ENCODE measurements around the gene AHNAK.
"Not testable (repeated sequence)": the region's sequence is repeated elsewhere in the genome, so short reads cannot be mapped to it uniquely, and the experiment has no call there.

Gene AHNAK

DNA sequence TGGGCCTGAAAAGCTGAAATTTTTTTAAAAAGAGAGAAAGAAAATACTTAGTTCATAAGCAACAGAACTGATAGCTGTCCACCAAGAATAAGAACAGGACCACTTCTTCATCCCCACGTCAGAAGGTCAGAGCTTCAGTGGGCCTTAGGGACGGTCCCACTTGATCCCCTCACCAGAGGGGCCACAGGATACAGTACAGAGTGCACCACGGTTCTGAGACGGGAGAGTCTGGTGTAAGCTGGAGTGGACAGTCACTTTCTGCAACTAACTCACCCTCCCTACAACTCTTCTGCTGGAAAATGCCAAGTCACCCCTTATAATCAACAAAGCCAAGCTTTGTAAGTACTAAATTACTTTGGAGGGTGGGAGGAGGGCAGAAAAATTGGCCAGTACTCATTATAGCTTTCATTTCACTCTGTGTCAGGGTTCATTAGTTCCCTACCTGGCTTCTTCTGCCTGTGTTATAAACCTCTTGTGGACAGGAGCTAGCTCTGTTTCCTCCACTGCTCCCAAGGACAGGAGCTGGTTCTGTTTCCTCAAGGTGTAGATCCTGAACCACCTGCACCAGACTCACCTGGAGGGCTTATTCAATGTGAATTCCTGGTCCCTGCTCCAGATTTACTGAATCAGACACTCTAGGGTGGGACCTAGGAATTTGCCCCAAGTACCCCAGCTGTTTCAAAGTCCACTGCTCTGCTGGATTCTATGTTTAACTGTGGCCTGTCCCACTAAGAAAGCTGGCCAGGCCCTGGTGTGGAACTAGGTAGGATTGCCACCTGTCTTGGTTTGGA lies 88.2 kb downstream of the AHNAK start:
- no peak for DNase-seq

DNA sequence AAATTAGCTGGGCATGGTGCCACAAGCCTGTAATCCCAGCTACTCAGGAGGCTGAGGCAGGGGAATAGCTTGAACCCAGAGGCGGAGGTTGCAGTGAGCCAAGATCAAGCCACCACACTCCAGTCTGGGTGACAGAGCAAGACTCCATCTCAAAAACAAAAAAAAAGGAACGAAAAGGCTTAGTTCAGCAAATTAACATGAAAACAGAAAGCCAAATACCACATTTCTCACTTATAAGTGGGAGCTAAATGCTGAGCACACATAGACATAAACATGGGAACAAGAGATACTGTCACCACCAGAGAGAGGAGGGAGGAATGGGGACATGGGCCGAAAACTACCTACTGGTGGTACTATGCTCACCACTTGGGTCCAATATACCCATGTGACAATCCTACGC lies 89.1 kb downstream of the AHNAK start:
- no peak for DNase-seq

DNA sequence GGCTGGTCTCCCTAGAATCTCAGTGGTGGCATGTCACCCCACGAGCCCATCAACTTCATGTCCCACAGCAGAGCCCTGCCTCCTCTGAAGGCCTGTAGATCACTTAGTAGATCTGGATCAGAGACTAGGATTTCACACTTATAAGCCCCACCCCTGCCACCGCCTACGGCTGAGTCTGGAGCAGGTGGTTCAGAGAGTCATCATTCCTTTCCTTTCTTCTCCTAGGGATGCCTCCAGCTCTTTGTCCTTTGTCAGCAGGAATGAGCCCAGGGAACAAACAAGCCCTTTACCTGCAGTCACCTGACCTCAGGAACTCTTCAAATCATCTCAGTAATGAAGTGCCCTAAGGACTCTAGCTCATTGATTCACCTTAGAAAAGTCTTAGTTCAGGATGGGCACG lies 90.0 kb downstream of the AHNAK start:
- no peak for DNase-seq

DNA sequence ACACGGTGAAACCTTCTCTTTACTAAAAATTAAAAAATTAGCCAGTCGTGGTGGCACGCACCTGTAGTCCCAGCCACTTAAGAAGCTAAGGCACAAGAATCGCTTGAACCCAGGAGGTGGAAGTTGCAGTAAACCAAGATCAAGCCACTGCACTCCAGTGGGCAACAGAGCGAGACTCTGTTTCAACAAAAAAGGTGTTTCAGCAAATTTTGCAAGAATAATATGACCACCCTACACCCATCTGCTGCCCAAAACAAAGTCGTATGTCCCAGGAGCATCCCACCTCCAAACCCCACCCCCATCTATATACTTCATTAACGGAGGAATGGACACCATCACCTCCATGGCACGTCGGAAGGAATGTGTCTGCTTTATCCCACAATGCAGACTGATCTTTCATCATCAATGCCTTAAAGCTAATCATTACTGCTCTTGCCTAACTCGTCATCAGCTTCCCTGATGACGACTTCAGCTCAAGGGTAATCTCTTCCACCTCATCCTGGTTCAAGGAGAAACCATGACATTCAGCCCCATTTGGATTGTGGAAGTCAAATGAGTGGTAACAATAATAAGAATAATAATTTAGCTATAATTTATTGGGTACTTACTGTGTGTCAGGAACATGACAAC lies 93.7 kb downstream of the AHNAK start:
- no peak for DNase-seq

DNA sequence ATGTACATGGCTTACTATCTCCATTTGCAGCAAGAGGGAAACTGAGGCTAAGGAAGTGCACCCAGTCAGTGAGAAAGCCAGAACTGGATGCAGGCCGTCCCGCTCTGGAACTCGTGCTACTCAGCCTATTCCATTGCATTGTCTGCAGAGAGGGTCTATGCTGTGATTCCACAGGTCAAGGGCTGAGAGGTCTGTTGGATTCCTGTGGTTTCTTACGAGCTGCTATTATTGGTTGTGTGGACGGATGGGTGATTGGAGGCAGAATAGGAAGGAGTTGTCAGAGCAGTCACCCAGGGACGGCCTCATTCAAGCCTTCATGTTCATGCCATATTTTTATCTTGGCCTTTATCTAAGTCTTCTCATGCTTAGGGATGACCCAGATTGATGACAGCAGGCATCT lies 94.3 kb downstream of the AHNAK start:
- no peak for DNase-seq

DNA sequence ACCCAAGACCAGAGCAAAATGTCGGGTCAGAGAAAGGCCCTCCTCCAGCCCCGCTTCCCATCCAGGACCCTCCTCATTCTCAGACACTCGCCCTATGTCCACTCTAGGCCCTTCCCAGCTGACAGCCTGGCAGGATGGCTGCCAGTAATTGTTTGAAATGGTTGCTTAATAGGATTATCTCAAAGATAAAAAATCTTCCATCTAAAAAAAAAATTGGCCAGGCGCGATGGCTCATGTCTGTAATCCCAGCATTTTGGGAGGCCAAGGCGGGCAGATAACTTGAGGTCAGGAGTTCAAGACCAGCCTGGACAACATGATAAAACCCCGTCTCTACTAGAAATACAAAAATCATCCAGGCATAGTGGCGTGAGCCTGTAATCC lies 95.4 kb downstream of the AHNAK start:
- no peak for DNase-seq

DNA sequence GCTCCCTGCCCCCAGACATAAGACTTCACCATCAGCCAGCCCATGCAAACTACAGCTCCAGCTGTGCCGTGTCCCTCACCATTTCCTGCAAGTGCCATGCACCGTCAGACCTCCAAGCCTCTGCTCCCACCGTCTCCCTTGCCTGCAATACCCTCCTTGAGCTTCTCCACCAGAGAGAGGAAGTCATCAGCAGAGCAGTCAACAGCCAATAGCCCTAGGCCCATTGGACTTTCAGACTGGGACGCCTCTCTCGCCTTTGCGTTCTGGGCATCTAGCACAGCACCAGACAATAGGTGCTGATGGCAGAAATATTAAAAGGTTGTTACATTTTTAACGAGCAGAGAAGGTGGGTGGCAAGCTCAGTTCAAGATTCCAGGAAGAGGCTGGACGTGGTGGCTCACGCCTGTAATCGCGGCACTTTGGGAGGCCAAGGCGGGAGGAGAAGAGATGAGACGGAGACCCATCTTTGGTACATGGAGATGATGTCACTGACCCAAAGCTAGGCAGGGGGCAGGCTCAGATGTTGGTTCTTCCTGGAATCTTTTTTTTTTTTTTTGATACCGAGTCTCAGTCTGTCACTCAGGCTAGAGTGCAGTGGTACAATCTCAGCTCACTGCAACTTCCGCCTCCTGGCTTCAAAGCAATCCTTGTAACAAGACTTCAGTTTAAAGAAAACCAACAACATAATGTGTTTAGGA lies 95.9 kb downstream of the AHNAK start:
- no peak for DNase-seq

DNA sequence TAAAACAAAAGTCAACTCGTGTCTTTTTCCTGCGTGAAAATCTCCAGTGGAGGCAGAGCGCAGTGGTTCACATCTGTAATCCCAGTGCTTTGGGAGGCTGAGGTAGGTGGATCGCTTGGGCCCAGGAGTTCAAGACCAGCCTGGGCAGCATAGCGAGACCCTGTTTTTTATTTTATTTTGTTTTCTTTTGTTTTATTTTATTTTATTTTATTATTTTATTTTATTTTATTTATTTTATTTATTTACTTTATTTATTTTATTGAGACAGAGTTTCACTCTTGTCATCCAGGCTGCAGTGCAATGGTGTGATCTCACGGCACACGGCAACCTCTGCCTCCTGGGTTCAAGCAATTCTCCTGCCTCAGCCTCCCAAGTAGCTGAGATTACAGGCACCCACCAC lies 96.7 kb downstream of the AHNAK start:
- DNase-seq: not testable (repeated sequence)

DNA sequence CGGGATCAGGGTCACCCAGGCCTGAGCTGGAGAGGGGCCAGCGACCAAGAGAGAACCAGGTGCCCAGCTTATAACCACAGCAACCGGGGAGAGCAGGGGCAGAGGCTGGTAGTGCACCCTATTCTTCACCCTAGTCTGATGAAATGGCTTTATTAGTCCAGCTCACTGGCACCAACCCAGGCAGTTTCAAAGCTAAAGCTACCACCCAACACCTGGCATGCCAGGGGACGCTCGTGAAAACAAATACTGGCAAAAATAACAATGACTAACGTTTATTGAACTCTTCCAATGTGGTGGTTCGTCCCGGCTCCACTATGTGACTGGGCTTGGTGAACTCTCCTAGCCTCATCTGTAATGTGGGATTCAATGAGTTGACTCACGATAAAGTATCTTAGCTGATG lies 97.2 kb downstream of the AHNAK start:
- no peak for DNase-seq

DNA sequence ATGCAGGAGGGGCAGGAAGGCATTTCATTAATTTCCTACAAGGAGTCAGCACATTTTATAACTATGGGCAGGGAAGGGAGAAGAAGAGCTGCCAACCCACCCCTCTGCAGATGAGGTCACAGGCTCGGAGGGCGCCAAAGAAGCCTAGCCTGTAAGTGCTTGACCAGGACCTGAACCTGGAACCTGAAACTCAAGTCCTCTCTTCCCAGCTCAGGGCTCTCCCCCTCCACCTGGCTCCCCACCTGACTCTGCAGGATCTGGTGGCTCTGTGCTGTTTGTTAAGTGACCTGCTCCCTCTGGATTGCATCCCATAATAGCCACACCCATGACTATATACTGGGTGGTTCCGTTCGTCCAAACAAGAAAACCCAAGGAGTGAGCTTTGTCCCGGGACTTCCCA lies 100.5 kb downstream of the AHNAK start:
- DNase-seq: no peak

DNA sequence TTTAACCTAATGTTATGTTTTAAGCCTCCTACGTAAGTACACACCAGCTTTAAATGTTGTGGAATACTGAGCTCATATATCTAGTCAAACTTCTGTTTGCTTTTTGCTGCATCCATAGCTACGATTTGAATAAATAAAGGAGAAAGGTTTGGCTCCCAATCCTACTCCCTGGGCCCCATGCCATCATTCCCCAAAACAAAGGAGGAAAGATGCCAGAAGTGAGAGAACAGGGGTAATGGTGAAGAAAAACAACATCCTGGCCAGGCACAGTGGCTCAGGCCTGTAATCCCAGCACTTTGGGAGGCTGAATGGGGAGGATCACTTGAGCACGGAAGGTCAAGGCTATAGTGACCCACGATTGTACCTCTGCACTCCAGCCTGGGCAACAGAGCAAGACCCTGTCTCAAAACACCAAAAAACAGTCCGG lies 101.3 kb downstream of the AHNAK start:
- DNase-seq: no peak

DNA sequence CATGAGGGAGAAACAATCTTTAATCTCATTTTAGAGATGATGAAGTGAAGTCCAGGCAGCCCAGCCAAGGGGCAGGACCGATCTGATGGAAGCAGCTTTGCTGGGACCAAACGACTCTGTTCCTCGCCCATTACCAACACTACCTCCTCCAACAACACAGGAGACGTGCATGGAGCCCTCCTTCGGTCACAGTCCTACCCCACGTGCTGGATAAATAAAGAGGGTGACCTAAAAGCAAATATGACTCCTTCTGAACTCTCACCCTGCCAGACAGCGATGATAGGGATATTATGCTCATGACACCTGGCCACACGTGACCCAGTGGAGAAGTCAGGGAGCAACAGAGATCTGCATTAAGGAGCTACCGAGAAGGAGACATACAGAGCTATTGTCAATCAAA lies 101.8 kb downstream of the AHNAK start:
- no peak for DNase-seq

DNA sequence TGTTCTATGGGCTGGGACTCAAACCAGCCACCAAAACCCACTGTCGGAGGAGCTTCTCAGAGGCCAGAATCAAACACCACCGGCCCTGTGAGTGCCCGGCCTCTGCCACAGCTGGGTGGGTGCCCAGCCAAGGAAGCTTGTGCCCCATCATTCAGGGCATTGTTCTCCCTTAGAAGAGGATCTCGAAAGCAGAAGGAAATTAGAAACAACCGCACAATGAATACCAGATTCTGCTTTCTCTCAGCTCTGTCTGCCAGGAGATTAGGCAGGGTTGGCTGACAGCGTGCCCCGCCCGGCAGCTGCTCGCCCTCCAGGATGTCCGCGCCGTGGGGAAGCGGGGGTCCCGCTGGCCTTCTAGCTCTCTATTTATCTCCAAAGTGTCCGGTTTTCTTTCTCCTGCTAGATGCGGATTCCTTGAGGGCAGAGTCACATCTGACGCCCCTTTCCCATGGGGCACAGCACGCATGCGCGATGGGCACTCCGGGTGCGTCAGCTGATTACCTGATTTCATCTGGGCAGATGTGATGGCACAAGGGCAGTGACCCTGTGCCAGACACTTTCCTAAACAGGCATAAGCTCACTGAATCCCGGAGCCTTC lies 102.3 kb downstream of the AHNAK start:
- DNase-seq: peak; percentile 39

DNA sequence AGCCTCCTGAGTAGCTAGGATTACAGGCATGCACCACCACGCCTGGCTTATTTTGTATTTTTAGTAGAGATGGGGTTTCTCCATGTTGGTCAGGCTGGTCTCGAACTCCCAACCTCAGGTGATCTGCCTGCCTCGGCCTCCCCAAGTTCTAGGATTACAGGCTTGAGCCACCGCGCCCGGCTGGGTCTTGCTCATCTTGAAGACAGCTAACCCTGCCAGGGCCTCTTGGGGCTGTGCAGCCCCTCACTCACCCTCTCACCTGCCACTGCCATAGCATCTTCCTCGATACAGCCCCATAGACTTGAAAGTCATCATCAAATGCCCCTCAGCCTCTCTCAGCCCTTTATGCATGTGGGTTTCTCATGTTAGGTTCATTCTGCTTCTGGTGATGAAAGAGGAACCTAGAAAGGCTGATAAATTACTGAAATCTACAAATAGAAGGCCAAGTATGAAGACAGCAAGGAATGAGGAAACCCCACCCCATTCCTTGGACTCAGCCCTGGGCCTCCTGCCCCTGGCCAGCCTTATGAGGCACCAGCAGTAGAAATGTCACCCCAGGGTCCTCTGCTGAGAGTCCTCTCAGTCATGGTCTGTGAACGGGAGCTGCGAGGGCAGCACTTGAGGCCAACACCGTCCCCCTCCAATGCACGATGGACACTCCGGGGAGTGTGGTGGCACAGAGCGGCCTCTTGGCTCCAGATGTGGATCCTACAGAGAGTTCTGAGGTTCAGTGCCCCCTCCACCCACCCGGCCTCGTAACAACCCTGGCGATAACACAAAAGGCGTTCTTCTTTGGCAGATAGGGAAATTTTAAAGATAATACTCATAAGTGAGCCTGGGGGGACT lies 103.0 kb downstream of the AHNAK start:
- DNase-seq: no peak

DNA sequence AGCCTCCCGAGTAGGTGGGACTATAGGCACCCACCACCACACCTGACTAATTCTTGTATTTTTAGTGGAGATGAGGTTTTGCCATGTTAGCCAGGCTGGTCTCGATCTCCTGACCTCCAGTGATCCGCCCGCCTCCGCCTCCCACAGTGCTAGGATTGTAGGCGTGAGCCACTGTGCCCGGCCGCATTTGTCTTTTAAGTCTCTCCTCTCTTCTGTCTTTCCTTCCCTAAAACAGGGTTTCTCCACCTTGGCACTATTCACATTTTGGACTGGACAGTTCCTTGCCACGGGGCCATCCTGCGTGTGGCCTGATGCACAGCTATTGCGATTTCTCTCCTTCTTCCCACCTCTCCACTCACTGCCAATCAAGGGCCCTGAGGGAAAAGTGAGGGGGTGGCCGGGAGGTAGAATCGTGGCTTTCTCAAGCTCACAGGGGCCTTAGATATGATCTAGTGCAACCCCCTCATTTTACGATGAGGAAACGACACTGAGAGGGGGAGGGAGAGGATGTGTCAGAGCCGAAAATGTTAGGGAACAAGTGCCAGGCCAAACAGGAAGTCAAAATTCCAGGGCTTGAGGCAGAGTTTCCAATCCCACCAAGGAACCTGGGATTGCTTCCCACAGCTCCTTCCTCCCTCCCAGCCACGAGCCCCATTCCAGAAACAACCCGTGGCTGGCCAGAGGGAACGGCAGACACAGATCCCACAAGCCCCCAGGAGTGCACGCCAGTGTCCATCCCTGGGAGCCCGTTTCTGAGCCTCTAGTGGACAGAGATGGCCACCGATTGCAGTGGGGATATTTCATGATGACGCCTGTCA lies 106.6 kb downstream of the AHNAK start:
- no peak for DNase-seq

DNA sequence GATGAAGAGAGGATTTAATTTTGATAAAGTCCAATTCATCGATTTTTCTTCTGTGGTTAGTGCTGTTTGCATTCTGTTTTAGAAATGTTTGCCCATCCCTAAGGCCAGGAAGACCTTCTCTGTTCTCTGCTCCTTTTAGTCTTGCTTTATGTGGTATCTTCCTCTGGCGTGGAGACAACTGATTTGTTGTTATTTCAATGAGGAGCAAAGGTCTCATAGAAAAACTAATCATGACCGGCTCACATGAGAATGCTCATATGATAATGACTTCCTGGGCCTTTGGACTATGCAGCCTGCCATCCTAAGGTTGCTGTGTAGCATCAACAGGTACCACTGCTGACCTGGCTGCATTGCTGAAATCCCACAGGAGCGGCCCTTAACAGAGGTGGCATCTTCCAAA lies 108.0 kb downstream of the AHNAK start:
- no peak for DNase-seq

DNA sequence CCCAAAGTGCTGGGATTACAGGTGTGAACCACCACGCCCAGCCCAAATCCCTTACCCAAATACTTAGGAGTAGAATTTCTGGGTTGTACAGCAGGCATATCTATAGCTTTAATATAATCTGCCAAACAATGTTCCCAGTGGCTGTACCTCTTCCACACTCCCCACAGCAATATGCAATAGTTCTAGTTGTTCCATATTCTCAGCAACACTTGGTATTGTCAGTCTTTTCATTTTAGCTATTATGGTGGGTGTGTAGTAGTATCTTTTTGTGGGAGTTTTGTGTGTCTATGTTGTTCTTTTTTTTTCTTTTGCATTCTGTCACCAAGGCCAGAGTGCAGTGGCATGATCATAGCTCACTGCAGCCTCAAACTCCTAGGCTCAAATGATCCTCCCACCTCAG lies 109.0 kb downstream of the AHNAK start:
- no peak for DNase-seq

DNA sequence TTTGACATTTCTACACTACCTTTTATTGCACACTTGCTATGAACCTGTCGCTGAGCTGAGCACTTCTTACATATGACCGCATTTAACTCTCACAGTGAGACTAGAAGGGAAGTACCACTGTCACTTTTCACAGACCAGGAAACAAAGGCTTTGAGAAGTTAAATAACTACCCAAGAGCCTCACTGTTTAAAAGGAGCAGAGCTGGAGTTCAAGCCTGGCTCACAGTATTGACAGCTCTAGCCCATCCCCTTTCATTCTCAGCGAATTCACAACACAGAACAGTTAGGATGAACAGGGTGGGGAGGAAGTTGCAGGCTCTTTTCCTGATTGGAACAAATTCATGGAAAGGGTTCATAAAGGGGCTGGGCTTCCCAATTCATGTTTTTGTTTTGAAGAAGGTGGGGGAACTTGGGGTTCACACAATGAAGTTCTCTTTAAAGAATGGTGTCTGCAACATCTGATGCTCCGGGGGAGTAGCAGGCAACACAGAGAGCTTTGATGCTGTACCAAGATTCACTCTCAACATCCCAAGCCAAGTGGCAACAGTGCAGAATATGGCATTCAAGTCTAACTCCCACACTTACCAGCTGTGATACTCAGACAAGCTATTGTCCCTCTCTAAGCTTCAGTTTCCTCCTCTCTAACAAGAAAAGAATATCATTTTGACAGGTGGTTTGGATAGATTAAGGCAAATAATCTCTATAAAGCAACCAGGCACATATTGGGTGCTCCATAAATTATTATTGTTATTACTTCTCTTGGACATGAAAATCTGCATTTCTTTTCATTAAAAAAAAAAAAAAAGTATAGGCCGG lies 110.6 kb downstream of the AHNAK start:
- no peak for DNase-seq

DNA sequence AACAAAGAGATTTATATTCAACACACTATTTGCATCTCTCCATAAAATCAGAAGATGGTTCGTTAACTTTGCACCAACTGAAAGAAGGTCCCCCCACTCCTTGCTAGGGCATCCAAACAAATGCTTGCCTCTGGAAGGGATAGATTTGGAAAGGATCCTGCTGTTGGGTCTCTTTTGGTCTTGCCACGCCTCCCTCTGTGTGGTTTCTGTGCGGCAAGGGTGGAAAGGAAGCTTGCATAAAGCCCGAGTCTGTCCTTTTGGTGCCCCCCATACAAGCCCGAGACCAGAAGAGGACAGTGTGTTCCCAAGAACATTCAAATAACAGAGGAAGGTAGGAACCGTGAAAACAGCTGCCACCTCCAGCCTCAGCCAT lies 112.7 kb downstream of the AHNAK start:
- no peak for DNase-seq

DNA sequence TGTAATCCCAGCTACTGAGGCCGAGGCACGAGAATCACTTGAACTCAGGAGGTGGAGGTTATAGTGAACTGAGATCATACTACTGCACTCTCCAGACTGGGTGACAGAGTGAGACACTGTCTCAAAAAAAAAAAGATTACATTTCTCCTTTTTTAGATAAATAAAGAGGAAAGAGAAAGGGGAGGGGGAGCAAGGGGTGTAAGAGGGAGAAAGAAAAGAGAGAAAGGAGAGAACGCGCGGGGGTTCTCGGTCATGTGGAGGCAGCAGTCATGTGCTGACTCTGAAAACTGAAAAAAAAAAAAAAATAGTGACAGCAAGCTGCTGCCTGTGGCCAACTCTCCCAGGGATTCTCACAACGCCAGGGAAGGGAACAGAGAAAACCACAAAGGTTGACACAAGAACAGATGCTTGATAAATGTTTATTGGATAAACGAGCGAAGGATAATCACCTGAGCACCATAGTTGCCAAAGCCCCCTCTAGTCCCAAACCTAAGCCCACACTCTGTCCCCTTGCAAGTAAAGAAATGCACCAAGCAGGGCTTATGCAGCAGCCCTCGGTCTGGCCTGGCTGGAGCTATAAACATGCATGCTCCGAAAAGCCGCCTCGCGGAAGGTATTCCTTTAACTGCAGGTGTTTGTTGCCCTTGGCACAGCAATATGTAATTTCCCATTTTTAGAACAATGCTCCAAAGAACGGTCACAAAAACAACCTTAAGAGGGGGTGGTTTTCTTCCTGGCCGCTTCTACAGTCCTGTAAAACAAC lies 113.3 kb downstream of the AHNAK start:
- DNase-seq: no peak

Data from activated T-cell treated with anti-CD3 and anti-CD28 coated beads, Interleukin-2, amount 50 U/mL, for 1 hour (primary cell).